Measurements from ENCODE around the gene OR7A5.
"Not testable (repeated sequence)": the region's sequence is repeated elsewhere in the genome, so short reads cannot be mapped to it uniquely, and the experiment has no call there.

OR7A5 gene

DNA sequence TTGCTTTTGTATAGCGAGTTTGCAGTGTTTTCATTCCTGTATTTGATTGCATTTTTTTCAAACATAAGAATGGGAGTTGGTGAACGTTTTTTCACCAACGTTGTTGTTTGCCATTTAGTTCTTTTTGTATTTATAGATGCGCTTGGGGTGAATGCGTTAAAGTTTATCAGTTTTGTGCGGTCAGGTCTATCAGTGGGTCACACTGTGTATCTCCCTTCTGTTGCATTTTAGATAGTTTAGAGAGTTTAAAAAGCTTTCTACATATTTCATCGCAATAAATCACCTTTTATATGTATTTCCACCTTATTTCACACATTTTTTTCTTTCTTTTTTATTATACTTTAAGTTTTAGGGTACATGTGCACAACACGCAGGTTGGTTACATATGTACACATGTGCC, 16.4 kb downstream of the OR7A5 start:
- Histone ChIP-seq H3K9ac (ENCODE audit: low read depth, low read length) (no peak overlapping the region), H3K4me1 (ENCODE audit: control insufficient read depth, insufficient read depth, low read length) (no peaks in the 10 kb centered on the region), H3K27me3 (ENCODE audit: control insufficient read depth, insufficient read depth, low read length) (no peaks in the 10 kb centered on the region), H3K4me3 (ENCODE audit: low read depth, low read length) (no peak overlapping the region), H3K27ac (ENCODE audit: low read depth, low read length) (no peak overlapping the region), H3K36me3 (ENCODE audit: control insufficient read depth, insufficient read depth, low read length) (no peaks in the 10 kb centered on the region), H3K9me3 (ENCODE audit: control insufficient read depth, insufficient read depth, low read length) (peaks cover 25% of the 10 kb centered on the region)

DNA sequence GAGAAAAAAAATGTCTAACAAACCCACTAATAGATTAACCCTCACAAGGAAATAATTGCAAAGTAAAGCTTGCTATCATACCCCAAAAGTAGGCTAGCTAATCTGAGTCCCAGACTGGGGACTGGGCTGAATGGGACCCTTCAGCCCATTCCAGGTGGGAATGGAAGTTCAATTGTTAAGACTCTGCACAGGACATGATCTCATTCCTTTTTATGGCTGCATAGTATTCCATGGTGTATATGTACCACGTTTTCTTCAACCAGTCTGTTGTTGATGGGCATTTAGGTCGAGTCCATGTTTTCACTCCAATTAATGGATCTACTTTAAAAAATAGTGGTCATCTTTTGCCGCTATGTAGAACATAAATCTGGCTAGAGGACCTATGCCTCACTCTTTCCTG, 17.9 kb downstream of the OR7A5 start:
- Histone ChIP-seq H3K4me3 (ENCODE audit: low read depth, low read length) (no peak overlapping the region), H3K27me3 (ENCODE audit: control insufficient read depth, insufficient read depth, low read length) (no peaks in the 10 kb centered on the region), H3K36me3 (ENCODE audit: control insufficient read depth, insufficient read depth, low read length) (no peaks in the 10 kb centered on the region), H3K4me1 (ENCODE audit: control insufficient read depth, insufficient read depth, low read length) (no peaks in the 10 kb centered on the region), H3K27ac (ENCODE audit: low read depth, low read length) (no peak overlapping the region), H3K9ac (ENCODE audit: low read depth, low read length) (no peak overlapping the region), H3K9me3 (ENCODE audit: control insufficient read depth, insufficient read depth, low read length) (peaks cover 25% of the 10 kb centered on the region)

- Histone ChIP-seq H3K4me3 (ENCODE audit: low read depth, low read length) (no peak overlapping the region), H3K27ac (ENCODE audit: low read depth, low read length) (no peak overlapping the region), H3K27me3 (ENCODE audit: control insufficient read depth, insufficient read depth, low read length) (no peaks in the 10 kb centered on the region), H3K9ac (ENCODE audit: low read depth, low read length) (no peak overlapping the region), H3K4me1 (ENCODE audit: control insufficient read depth, insufficient read depth, low read length) (no peaks in the 10 kb centered on the region), H3K36me3 (ENCODE audit: control insufficient read depth, insufficient read depth, low read length) (no peaks in the 10 kb centered on the region), H3K9me3 (ENCODE audit: control insufficient read depth, insufficient read depth, low read length) (peaks cover 14% of the 10 kb centered on the region)
Measured at GRCh38 chr19:14814982-14815652, 19.9 kb downstream of the OR7A5 start.

DNA sequence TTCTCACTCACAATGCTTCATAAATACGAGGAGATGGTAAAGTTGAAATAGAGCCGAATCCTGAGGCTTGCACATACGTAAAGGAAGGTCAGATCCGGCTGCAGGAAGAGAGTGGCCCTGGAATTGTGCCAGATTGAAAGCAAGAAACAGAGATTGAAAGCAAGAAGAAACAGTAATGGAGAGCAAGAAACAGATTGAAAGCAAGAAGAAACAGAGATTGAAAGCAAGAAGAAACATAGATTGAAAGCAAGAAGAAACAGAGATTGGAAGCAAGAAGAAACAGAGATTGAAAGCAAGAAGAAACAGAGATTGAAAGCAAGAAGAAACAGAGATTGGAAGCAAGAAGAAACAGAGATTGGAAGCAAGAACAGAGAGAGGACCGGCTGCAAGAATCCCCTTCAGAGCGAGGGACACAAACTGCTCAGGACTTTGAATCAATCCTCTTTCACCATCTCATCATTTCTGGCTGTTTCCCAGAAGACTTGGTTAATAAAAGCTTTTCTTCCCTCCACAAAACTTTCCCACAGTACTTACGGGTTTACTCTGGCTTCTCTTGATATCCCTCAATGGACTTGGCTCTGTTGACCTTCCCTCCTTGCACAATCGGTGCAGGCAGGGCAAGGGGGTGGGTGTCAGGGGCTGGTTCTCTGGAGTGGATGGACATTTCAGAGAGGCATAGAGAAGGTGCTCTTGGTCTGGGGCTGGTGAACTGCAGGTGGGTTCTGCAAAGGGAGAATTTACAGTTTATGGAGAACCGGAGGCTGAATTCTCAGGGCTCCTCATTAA, 25.5 kb downstream of the OR7A5 start:
- Histone ChIP-seq H3K27me3 (ENCODE audit: control insufficient read depth, insufficient read depth, low read length) (no peaks in the 10 kb centered on the region), H3K9ac (ENCODE audit: low read depth, low read length) (no peak overlapping the region), H3K4me3 (ENCODE audit: low read depth, low read length) (no peak overlapping the region), H3K4me1 (ENCODE audit: control insufficient read depth, insufficient read depth, low read length) (peaks cover 2% of the 10 kb centered on the region; the same call in 1 of the 2 replicates), H3K9me3 (ENCODE audit: control insufficient read depth, insufficient read depth, low read length) (peaks cover 6% of the 10 kb centered on the region; the same call in 1 of the 2 replicates), H3K27ac (ENCODE audit: low read depth, low read length) (no peak overlapping the region), H3K36me3 (ENCODE audit: control insufficient read depth, insufficient read depth, low read length) (no peaks in the 10 kb centered on the region)

DNA sequence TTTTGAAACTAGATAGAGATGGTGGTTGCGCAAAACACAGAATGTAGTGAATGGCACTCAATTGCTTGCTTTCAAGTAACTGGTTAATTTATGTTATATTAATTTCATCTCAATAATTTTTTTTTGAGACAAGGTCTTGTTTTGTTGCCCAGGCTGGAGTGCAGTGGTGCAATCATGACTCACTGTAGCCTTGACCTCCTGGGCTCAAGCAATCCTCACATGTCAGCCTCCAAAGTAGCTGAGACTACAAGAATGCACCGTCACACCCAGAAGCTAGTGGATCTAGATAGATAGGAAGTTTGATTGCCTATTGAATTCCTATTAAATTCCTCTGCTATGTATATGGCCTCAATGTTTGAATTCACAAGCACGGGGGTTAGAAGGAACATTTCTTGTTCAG, 30.2 kb downstream of the OR7A5 start:
- no peak overlapping the region for H3K9ac ChIP-seq (ENCODE audit: low read depth, low read length)
- peaks cover 7% of the 10 kb centered on the region for H3K4me1 ChIP-seq (ENCODE audit: control insufficient read depth, insufficient read depth, low read length)
- H3K9me3 ChIP-seq (ENCODE audit: control insufficient read depth, insufficient read depth, low read length): peaks cover 4% of the 10 kb centered on the region
- no peak overlapping the region for H3K4me3 ChIP-seq (ENCODE audit: low read depth, low read length)
- no peaks in the 10 kb centered on the region for H3K36me3 ChIP-seq (ENCODE audit: control insufficient read depth, insufficient read depth, low read length)
- H3K27ac ChIP-seq (ENCODE audit: low read depth, low read length): no peak overlapping the region
- H3K27me3 ChIP-seq (ENCODE audit: control insufficient read depth, insufficient read depth, low read length): no peaks in the 10 kb centered on the region

DNA sequence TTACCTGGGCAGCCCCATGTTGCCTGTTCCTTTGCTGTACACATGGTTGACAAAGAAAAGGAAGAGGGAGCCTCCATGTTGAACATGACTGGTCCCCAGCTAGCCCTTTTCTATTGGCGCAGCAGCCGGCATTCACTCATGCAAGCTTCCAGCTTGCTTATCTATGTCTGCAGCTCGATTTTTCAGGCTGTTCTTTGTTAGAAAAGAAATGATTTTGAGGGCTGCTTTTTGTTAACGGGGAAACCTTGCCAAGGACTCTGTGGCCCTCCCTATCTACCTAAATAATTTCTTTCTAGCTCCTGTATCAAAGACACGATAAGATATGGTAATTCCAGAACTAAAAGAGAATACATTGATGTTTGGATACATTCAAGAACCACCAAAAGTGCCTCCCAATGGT, 36.2 kb downstream of the OR7A5 start:
- Histone ChIP-seq H3K27me3 (ENCODE audit: control insufficient read depth, insufficient read depth, low read length) (no peaks in the 10 kb centered on the region), H3K9me3 (ENCODE audit: control insufficient read depth, insufficient read depth, low read length) (peaks cover 9% of the 10 kb centered on the region; the same call in 1 of the 2 replicates), H3K27ac (ENCODE audit: low read depth, low read length) (no peak overlapping the region), H3K4me3 (ENCODE audit: low read depth, low read length) (no peak overlapping the region), H3K36me3 (ENCODE audit: control insufficient read depth, insufficient read depth, low read length) (no peaks in the 10 kb centered on the region), H3K4me1 (ENCODE audit: control insufficient read depth, insufficient read depth, low read length) (no peaks in the 10 kb centered on the region), H3K9ac (ENCODE audit: low read depth, low read length) (no peak overlapping the region)

- H3K4me3 ChIP-seq (ENCODE audit: low read depth, low read length): no peak overlapping the region
- no peak overlapping the region for H3K9ac ChIP-seq (ENCODE audit: low read depth, low read length)
- peaks cover 6% of the 10 kb centered on the region; the same call in 1 of the 2 replicates for H3K9me3 ChIP-seq (ENCODE audit: control insufficient read depth, insufficient read depth, low read length)
- H3K27ac ChIP-seq (ENCODE audit: low read depth, low read length): no peak overlapping the region
- H3K4me1 ChIP-seq (ENCODE audit: control insufficient read depth, insufficient read depth, low read length): no peaks in the 10 kb centered on the region
- no peaks in the 10 kb centered on the region for H3K27me3 ChIP-seq (ENCODE audit: control insufficient read depth, insufficient read depth, low read length)
- H3K36me3 ChIP-seq (ENCODE audit: control insufficient read depth, insufficient read depth, low read length): no peaks in the 10 kb centered on the region
Measured at GRCh38 chr19:14796021-14796420, 39.0 kb downstream of the OR7A5 start.

- Histone ChIP-seq H3K9ac (ENCODE audit: low read depth, low read length) (no peak overlapping the region), H3K4me1 (ENCODE audit: control insufficient read depth, insufficient read depth, low read length) (no peaks in the 10 kb centered on the region), H3K4me3 (ENCODE audit: low read depth, low read length) (no peak overlapping the region), H3K27ac (ENCODE audit: low read depth, low read length) (no peak overlapping the region), H3K9me3 (ENCODE audit: control insufficient read depth, insufficient read depth, low read length) (0 out of 2 replicates have a peak, but pooled peaks cover 6% of the 10 kb centered on the region), H3K36me3 (ENCODE audit: control insufficient read depth, insufficient read depth, low read length) (no peaks in the 10 kb centered on the region), H3K27me3 (ENCODE audit: control insufficient read depth, insufficient read depth, low read length) (no peaks in the 10 kb centered on the region)
Measured at GRCh38 chr19:14795078-14795721, 39.8 kb downstream of the OR7A5 start.

DNA sequence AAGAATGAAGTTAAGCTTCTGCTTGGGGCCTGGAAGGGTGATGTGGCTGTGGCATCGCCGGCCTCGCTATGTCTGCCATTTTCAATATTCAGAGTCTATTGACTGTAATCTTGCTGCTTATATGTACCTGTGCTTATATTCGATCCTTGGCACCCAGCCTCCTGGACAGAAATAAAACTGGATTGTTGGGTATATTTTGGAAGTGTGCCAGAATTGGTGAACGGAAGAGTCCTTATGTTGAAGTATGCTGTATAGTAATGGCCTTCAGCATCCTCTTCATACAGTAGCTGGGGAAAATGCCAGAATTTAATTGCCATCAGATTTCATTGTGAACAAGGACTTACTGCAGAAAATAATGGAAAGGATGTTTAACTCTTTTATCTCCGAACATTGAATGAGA, 42.7 kb downstream of the OR7A5 start:
- not testable (repeated sequence) for H3K36me3 ChIP-seq (ENCODE audit: control insufficient read depth, insufficient read depth, low read length); H3K4me3 ChIP-seq (ENCODE audit: low read depth, low read length); H3K9ac ChIP-seq (ENCODE audit: low read depth, low read length); H3K27me3 ChIP-seq (ENCODE audit: control insufficient read depth, insufficient read depth, low read length); H3K4me1 ChIP-seq (ENCODE audit: control insufficient read depth, insufficient read depth, low read length); H3K9me3 ChIP-seq (ENCODE audit: control insufficient read depth, insufficient read depth, low read length); H3K27ac ChIP-seq (ENCODE audit: low read depth, low read length)

GRCh38 chr19:14786421-14786851, 48.5 kb downstream of the OR7A5 start:
- Histone ChIP-seq H3K9ac (ENCODE audit: low read depth, low read length) (no peak overlapping the region), H3K36me3 (ENCODE audit: control insufficient read depth, insufficient read depth, low read length) (no peaks in the 10 kb centered on the region), H3K4me1 (ENCODE audit: control insufficient read depth, insufficient read depth, low read length) (peaks cover 3% of the 10 kb centered on the region; the same call in 1 of the 2 replicates), H3K4me3 (ENCODE audit: low read depth, low read length) (peak overlapping the region; percentile 20; the same call in 1 of the 2 replicates), H3K27ac (ENCODE audit: low read depth, low read length) (no peak overlapping the region), H3K9me3 (ENCODE audit: control insufficient read depth, insufficient read depth, low read length) (no peaks in the 10 kb centered on the region), H3K27me3 (ENCODE audit: control insufficient read depth, insufficient read depth, low read length) (no peaks in the 10 kb centered on the region)

Measured in HUES48 (cell line).